ENCODE measurements around the gene OSTM1.

OSTM1 gene, protein sequence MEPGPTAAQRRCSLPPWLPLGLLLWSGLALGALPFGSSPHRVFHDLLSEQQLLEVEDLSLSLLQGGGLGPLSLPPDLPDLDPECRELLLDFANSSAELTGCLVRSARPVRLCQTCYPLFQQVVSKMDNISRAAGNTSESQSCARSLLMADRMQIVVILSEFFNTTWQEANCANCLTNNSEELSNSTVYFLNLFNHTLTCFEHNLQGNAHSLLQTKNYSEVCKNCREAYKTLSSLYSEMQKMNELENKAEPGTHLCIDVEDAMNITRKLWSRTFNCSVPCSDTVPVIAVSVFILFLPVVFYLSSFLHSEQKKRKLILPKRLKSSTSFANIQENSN

GRCh38 chr6:108074359-108075144 lies at the start of gene OSTM1:
TSS of gene OSTM1 (minus strand) at chr6:108074741. CDS start at chr6:108074651, 90 bp downstream.
- DNase-seq, result peak; percentile 93 to 94

DNA sequence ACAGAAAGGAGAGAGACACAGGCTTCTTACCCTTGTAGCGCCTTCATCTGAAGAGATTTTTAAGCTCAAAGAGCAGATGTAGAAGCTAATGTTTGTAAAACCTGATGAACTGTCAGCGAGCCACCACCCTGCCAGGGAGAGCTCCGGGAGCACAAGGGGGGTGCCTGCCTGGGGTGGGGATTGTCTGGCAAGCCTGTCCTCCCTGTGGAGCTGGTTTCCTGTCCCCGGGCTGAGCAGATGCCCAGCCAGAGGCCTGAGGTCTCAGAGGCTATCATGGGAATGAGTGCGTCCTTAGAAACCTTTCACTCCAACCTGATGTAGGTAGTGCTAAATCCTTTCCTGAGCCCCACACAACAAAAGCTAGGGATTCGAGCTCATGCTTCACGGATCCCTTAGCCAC lies 49.4 kb upstream of the OSTM1 start:
- DNase-seq, result no peak

GRCh38 chr6:108123481-108123929 lies 49.0 kb upstream of the OSTM1 start:
- no peak for DNase-seq

DNA sequence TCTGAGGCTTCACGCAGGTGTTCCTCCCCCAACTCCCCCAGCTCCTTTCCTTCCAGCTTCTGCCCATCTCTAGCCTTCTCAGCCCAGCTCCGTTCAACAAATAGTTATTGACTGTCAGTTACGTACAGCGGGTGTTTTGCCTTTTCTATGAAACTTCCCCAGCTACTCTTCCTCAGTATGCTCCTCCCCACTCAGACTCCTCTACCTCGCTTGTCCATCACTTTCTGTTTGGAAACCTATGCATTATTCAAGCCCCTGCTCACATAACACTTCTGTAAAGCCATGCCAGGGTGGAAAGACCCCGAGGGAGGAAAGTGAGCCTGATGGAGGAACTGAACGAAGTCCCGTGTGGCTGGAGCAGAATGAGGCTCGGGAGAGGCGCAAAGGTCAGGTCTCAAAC lies 47.1 kb upstream of the OSTM1 start:
- no peak for DNase-seq

GRCh38 chr6:108120311-108120710 lies 45.8 kb upstream of the OSTM1 start:
- no peak for DNase-seq

DNA sequence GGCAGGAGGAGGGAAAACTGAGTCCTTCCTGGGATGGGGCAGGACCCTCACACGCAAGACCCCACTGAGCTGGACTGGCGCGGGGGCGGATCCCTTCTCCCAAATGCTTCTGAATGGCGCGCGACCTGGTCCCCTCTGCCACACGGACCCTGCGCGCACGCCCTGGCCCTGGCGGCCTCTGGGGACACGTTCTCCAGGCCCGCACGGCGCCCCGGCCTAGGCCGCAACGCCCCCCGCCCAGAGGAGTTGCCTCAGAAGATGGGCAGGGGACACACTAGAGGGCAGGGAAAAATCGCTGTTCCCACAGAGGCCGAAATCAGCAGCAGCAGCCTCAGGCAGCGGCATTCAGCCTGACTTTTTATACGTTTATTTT lies 45.2 kb upstream of the OSTM1 start:
- no peak for DNase-seq

DNA sequence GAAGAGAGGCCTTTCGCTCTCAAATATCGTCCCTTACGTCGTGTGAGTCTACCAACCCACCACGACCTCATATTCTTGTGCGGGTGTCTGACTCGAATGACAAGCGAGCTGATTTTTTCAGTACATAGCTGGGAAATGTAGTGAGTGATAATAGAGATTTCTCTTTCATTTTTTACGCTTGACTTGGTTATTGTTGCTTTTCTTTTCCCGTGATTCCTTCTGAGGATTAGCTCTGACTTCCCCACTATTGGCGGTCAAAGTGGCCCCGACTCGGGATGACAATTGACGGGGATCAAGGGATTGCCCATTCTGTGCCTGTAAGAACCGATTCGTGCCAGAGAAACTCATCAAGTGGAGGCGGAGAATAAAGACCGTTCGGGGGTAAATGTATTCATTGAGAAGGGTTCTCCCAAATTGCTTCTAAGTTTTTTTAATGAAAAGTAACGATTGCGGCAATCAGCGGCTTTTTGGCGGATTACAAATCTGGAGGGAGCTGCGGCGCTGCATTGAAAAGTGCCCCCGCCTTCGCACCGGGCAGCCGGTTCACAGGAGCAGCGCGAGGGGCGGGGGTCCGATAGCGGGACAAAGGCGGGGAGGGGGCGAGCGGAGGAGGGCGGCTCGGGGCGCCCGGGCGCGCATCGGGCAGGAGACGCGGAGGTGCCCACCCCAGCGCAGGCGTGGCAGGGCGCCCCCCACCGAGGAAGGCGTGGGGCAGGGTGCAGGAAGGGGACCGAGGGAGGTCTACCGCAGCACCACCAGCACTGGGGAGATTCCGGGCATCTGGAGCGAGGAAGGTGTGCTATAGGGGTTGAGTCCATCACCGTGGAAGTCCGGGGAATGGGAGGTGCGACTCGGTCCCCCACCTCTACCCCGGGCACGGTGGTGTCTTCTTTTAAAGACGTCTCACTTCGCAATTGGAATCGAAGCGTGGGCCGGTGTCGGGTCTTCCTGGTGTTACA lies 44.5 kb upstream of the OSTM1 start:
- DNase-seq, result no peak

DNA sequence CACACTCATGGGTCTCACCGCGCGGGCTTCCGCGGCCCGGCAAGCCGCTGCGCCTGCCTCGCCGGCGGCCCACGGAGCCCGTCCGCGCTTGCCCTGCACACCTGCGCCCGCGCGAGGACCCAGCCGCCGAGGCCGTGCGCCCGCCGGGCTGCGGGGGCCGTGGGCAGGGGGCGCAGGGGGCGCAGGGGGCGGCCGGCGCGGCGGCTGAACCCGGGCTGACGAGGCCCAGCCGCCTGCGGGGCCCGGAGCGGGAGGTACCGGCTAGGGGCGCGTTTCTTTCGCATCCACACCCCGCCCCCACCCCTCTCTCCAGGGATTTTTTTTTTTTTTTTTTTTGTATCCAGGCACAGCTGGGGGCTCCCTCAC lies 43.8 kb upstream of the OSTM1 start:
- no peak for DNase-seq

GRCh38 chr6:108117427-108118358 lies 43.2 kb upstream of the OSTM1 start:
- no peak for DNase-seq

- no peak for DNase-seq
These were observed 42.2 kb upstream of the OSTM1 start for GRCh38 chr6:108116546-108117426.

DNA sequence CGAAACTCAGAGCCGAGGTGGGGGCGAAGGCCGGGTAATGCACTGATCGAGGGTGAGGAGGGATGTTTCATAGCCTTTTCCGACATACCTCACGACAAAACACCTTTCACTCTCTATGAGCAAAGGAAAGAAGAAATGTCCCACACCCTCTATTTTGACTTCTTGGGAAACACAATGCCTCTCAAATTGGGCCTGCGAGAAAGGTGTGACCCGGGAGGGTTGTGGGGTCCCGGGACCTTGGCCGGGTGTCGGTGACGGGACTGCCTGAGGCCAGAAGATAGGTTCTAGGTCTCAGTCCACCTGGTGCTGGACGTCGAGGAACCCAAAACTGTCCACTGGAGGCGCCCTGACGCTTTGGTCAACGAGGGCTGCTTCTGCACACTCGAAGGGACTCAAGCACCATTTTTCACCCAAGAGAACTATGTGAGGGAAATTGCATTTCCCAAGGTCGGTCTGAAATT lies 41.1 kb upstream of the OSTM1 start:
- DNase-seq, result no peak

GRCh38 chr6:108114841-108115597 lies 40.5 kb upstream of the OSTM1 start:
- no peak for DNase-seq

DNA sequence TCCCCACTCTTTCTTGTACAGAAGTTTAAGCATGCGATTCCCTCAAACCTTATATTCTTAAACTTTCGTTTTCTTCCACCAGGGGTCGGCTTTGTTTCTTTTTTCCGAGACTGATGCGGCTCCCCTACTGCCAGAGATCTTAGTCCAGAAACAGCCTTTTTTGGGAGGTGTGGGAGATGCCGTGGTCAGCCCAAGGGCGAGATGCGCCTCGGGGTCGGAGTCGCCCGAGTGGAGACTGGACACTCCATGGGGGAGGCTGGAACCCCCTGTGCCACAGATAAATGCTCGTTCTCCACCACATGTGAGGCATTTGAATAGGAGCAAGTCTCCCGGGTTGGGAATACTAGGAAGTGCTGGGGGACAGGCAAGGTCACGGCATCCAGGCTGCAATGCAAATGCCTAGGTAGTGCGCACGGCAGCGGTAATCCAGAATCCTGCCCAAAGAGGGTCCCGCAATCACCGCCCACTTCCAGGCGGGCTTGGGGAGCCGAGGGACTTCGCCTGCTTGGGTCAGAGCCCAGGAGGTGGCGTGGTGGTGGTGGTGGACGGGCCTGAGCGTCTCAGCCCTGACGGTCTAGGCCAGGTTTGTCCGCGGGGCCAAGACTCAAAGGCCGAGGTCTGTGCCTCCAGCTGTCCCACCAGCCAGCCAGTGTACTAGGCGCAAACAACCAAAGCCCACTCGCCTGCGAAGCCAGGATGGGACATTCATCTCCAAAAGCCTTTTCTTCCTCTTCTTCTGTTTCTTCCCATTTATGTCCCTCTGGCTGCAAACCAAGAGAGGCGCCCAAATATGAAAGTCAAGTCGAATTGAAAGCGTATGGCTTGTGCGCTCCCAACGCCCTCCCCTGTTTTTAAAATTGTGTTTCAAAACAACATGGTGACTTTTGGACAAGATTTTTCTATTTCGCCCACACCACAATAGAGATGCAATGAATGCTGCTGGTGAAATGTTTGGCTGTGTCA lies 39.3 kb upstream of the OSTM1 start:
- DNase-seq, result no peak

DNA sequence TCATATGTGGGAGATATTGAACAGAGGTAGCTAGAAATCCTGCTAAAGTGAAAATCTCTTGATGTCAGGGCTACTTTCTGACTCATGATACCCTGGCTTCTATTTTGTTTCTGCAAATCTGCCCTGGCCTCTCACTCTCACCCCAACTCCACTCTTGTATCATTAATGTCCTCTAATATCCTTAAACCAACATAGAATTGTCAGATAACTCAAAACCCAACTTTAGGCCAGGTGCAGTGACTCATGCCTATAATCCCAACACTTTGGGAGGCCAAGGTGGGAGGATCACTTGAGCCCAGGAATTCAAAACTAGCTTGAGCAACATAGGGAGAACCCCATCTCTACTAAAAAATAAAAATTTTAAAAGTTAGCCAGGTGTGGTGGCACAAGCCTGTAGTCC lies 33.8 kb upstream of the OSTM1 start:
- DNase-seq, result no peak

DNA sequence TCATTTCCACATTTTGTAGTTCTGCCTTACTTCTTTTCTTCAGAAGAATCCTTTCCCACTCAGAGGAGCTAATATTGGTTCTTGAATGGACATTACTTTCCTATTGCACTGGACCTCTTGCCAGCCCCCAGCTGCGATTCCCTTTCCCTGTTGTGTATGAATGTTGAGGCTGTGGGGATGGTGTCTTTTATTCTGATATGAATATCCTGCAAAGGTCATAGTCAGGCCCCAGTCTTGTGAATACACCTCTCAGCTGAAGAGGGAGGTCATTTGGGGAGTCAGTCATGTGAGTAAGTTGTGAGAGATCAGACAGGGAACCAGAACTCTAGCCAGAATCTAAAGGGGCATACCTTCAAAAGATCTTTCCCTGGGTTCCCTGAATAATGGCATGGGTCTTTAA lies 32.6 kb upstream of the OSTM1 start:
- no peak for DNase-seq

GRCh38 chr6:108106694-108107093 lies 32.2 kb upstream of the OSTM1 start:
- no peak for DNase-seq

- DNase-seq, result no peak
These were observed 31.7 kb upstream of the OSTM1 start for GRCh38 chr6:108106261-108106660.

GRCh38 chr6:108105571-108105970 lies 31.0 kb upstream of the OSTM1 start:
- DNase-seq, result no peak

DNA sequence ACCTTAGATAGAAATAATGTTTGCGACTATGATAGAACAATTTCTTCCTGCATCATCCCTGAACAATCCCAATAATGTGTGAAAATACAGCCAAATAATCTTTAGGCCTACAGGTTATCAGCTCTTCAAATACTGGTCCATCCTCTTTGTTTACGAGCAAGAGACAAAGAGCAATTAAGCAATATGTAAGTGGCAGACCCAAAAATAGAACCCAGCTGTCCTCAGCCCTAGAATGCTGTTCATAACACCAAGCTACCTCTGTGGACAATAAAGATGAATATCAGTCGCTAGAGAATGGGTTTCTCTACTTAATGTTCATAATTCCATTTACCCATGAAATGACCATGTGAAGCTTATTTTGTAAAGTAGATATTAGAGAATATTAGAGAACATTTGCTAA lies 28.4 kb upstream of the OSTM1 start:
- DNase-seq, result no peak
